HEK293 (cell line): ENCODE measurements around the gene ATP5ME.

Experiments used
- SALL2 ChIP-seq: fragments of 450-650 bp; formaldehyde crosslinking; IDR thresholded peaks from 2 replicates; pipeline ENCODE4 v1.5.0; 2017; ENCODE audit warnings: missing biosample characterization, mild to moderate bottlenecking, missing genetic modification characterization, borderline replicate concordance
- ZNF174 ChIP-seq: fragments of 450-650 bp; formaldehyde crosslinking; IDR thresholded peaks from 2 replicates; pipeline ENCODE4 v1.5.0; 2017; ENCODE audit warnings: missing biosample characterization, mild to moderate bottlenecking, missing genetic modification characterization
- ZNF341 ChIP-seq: fragments of 450-650 bp; formaldehyde crosslinking; IDR thresholded peaks from 2 replicates; pipeline ENCODE4; 2016; ENCODE audit warnings: low read depth, missing biosample characterization, missing genetic modification characterization
- ZNF549 ChIP-seq: fragments of 450-650 bp; IDR thresholded peaks from 2 replicates; pipeline ENCODE4 v1.5.1; 2018; ENCODE audit warnings: missing biosample characterization, missing genetic modification characterization, mild to moderate bottlenecking, inconsistent platforms, moderate library complexity
- ZNF670 ChIP-seq: fragments of 450-650 bp; formaldehyde crosslinking; IDR thresholded peaks from 2 replicates; pipeline ENCODE4 v1.5.1; 2016; ENCODE audit warnings: missing biosample characterization, missing genetic modification characterization, low read depth
- TF ChIP-seq, protein P1 (sequence below): fragments of 450-650 bp; formaldehyde crosslinking; IDR thresholded peaks from 2 replicates; pipeline ENCODE4 v1.5.1; 2016; ENCODE audit warnings: missing biosample characterization, missing genetic modification characterization
- TF ChIP-seq, protein P2 (sequence below): fragments of 450-650 bp; formaldehyde crosslinking; IDR thresholded peaks from 2 replicates; pipeline ENCODE4 v1.5.1; 2016; ENCODE audit warnings: missing biosample characterization, missing genetic modification characterization, low read depth

DNA sequence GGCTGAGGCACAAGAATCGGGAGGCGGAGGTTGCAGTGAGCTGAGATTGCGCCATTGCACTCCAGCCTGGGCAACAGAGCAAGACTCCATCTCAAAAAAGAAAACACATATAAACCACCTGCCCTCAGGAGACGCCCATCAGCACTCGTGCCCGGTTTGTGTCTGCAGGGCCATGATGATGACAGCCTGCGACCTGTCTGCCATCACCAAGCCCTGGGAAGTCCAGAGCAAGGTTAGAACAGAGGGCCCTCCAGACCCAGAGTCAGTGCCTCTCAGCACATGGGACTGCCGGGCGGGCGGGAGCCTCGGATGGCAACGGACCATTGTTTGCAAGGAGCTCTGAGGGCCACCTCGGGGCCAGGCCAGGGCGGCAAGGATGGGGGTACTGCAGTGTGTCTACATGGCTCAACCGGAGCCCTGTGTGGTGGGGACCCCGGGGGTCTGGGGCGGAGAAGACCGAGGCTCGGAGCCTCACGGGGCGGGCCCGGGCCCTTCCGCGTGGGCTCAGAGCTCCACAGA lies 9.3 kb downstream of the ATP5ME start:
- TF ChIP-seq, protein P1, sequence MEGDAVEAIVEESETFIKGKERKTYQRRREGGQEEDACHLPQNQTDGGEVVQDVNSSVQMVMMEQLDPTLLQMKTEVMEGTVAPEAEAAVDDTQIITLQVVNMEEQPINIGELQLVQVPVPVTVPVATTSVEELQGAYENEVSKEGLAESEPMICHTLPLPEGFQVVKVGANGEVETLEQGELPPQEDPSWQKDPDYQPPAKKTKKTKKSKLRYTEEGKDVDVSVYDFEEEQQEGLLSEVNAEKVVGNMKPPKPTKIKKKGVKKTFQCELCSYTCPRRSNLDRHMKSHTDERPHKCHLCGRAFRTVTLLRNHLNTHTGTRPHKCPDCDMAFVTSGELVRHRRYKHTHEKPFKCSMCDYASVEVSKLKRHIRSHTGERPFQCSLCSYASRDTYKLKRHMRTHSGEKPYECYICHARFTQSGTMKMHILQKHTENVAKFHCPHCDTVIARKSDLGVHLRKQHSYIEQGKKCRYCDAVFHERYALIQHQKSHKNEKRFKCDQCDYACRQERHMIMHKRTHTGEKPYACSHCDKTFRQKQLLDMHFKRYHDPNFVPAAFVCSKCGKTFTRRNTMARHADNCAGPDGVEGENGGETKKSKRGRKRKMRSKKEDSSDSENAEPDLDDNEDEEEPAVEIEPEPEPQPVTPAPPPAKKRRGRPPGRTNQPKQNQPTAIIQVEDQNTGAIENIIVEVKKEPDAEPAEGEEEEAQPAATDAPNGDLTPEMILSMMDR (tag by site-specific recombination): no peak
- TF ChIP-seq ZNF549 (no peak), ZNF670 (tag by site-specific recombination) (no peak), ZNF174 (tag by site-specific recombination) (no peak), SALL2 (no peak), ZNF341 (tag by site-specific recombination) (no peak)
- TF ChIP-seq, protein P2, sequence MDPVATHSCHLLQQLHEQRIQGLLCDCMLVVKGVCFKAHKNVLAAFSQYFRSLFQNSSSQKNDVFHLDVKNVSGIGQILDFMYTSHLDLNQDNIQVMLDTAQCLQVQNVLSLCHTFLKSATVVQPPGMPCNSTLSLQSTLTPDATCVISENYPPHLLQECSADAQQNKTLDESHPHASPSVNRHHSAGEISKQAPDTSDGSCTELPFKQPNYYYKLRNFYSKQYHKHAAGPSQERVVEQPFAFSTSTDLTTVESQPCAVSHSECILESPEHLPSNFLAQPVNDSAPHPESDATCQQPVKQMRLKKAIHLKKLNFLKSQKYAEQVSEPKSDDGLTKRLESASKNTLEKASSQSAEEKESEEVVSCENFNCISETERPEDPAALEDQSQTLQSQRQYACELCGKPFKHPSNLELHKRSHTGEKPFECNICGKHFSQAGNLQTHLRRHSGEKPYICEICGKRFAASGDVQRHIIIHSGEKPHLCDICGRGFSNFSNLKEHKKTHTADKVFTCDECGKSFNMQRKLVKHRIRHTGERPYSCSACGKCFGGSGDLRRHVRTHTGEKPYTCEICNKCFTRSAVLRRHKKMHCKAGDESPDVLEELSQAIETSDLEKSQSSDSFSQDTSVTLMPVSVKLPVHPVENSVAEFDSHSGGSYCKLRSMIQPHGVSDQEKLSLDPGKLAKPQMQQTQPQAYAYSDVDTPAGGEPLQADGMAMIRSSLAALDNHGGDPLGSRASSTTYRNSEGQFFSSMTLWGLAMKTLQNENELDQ (tag by site-specific recombination): no peak
